HG02981 (cell line): ENCODE measurements around the gene DIS3L2.
A peak's percentile ranks its signal among the peaks of the same experiment; 100 is the strongest.
"Not testable (repeated sequence)": the region's sequence is repeated elsewhere in the genome, so short reads cannot be mapped to it uniquely, and the experiment has no call there.

Experiments used
- ATAC-seq: cut with Tn5 transposase; IDR thresholded peaks from one replicate; pipeline ENCODE4 v1.9.1; 2021; ENCODE audit warnings: mild to moderate bottlenecking, moderate library complexity; ENCODE audit not compliant: unreplicated experiment

Gene DIS3L2

DNA sequence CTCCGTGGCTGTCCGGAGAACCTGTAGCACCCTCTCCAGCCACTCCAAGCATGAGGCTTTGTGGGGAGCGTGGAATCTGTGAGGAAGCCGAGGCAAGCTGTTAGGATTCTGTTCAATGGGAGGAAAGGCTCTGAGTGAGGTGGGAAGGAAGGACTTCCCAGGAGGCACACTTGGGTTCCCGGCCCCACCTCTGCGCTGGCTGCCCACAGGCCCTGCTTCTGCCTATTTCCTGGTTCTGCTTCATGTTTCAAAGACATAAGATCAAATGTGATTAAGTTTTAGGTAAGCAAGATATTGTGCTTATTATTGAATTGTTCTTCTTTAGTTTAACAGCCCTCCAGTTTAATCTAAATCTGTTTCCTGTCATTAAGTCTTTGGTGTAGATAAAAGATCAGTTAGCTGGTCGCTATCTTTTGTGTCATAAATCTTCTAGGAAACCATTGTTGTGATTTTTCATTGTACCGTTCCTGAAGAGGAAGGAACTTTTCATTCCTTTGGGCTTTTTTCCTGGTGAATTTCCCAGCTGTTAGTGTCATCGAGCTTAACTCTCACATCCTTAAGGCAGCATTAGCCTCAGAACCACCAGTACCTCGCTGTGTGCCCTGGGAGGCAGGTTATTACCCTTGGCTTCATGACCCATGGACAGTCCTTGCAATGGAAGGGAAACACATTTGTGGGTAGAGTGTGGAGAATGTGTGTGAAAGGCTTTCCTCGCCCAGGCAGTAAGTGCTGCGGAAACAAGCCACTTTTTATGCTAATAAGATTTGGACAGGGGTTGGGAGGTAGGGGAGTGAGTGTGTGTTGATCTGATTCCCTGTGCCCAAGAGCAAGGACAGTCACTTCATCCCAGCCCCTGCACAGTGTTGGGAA lies 355.2 kb downstream of the DIS3L2 start:
- no peak for ATAC-seq

DNA sequence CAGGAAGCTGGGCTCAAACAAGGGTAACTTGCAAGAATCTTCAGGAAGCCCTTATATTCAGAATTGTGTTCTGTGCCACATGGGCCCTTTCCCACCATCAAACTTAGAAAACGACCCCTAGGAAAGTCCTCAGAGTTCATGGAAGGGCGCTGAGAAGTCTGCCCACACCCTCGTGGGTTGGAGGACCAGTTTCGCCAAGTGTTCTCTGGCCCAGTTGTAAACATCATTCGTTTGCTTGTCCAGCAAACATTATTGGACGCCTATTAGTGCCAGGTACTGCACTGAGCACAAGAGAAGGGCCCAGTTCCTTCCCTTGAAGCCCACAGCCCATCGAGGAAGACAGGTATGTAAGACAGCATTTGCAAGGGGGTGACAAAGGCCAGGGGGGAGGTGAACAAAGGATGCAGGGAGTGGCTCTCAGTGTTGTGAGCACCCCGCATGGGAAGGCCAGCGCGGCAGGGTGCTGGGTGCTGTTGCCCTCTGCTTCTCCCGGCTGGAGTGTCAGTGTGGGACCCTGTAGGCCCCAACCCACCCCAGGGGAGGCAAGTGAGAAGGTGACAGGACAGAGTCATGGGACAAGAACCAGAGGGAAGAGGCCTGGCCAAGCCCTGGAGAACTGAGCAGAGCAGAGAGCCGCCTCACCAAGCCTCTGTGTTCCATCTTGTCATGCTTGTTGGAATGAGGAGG lies 356.8 kb downstream of the DIS3L2 start:
- ATAC-seq = no peak

DNA sequence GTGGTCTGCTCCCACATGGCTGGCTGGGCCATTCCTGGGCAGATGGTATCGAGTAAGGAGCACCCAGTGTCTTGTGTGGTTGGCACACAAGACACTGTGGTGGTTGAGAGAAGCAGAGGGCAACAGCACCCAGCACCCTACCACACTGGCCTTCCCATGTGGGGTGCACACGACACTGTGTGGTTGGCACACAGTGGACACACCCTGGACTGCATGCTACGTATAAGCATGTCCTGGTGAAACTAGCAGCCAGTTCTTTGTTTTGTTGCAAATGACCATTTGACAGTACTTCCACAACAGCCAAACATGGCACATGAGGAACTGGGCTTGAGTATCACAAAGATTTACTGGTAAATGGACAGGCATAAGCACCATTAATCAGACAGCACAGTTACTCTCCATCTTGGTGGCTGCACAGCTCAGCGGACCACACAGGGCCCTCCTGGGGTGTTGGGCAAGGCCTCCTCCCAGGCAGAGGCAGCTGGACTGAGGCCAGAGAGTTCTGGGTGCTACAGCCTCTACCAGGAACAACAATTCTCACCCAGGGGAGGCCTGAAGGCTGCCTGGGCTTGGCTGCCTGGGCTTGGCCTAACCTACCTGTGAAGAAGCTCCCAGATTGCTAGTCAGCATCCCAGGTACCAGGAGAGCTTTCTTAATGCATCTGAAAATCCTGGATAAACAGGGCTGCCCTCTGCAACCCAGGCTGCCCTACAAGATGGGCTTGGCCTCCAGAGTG lies 357.7 kb downstream of the DIS3L2 start:
- ATAC-seq = no peak

DNA sequence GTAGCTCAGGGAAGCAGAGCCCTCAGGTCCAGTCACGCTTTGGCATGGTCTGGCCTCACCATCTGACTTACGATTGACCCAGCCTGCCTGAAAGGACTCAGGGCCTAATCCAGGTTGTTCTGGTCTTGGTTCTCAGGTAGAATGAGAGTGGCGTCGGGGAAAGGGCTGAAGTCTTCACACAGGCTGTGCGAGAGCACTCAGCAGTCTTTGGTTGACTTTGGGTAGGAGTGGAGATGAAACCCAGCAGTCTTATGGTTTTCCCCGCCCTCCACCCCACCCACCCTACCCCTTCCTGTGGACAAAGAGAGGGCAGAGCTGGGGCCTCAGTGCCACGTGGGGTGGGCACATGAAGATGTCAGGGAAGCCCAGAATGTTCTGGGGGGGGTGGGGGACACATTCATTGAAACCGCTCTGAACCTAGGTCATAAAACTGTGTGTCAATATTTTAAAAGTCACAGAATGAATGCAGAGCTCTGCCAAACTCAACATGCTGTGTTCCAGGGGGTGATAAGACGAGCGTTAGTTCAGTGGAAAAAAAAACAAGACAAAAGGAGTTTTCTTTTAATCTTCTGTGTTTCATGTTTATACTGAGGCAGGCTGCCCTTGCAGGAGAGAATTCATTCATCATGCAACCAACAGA lies 358.4 kb downstream of the DIS3L2 start:
- no peak for ATAC-seq

DNA sequence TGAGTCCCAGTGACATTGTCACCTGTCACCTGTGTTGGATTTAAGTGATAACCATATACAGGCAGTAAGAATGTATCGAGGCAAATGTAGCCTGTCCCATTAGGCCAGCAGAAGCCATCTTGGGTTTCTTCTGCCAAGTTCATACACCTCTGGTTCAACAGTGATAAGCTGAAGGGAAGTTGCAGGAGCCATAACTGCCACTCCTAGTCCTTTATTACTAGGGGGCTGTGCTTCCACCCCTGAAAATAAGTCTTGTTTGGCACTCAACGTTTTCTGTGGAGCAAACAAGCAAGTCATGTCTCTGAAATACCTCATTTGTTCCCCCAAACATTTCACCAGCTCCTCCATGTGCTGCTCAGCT lies 358.9 kb downstream of the DIS3L2 start:
- no peak for ATAC-seq

DNA sequence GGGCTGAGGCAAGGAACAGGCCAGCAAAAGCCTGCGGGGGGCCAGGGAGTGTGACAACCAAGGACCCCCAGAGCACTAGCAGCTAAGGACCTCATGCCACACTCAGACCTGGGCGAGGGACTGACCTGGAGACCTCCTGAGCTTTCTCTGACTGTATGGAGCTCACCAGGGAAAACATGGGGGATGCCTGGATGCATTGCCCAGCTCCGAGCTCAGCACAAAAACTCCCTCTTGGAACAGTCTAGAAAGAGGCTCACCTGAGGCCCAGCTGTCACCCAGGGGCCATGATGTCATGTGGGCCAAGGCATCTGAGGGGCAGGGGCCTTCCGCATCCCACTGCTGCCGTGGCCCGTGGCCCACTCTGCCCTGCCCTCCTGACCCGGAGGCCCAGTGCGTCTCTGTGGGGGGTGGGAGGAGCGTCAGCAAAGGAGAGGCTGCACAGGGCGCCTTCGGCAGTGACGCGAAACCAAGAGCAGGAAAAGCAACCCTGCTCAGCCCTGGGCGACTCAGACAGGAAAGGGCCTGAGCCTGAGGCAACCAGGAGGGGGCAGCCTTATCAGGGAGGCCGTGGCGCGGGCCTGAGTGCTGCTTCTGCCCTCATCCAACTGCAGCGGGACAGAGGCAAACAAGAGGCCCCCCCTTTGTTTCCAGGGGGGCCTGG lies 359.8 kb downstream of the DIS3L2 start:
- no peak for ATAC-seq

DNA sequence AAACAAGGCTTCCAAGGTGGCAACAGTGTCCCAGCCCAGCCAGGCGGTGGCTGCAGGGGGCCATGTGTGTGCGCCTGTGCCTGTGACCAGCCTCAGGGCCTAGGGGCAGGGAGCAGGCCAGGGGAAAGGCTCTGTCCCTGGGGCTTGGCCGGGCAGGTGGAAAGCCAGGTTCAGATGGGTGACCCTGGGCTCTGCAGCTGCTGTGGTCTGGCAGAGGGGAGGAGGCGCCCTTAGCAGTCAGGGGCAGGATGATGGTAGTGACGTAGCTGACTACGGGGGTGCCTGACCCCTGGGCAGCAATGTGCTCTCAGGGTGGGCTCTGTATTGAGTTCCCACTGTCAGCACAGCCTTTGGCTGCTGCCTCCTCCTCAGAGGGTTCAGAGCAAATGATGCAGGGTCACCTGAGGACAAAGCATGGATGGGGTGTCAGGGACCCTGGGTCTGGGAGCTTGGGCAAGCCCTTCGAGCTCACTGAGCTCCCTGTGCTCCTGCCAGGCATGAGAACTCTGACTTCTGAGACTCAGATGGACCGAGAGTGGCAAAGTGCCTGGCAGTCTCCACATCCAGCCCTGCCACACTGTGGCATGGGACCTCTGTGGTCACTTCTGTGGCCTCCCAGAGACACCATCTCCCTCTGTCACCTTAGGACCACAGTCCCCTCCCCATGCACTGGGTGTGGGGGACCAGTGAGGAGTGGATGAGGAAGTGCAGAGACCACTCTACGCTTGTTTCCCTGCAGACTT lies 360.5 kb downstream of the DIS3L2 start:
- ATAC-seq = no peak

DNA sequence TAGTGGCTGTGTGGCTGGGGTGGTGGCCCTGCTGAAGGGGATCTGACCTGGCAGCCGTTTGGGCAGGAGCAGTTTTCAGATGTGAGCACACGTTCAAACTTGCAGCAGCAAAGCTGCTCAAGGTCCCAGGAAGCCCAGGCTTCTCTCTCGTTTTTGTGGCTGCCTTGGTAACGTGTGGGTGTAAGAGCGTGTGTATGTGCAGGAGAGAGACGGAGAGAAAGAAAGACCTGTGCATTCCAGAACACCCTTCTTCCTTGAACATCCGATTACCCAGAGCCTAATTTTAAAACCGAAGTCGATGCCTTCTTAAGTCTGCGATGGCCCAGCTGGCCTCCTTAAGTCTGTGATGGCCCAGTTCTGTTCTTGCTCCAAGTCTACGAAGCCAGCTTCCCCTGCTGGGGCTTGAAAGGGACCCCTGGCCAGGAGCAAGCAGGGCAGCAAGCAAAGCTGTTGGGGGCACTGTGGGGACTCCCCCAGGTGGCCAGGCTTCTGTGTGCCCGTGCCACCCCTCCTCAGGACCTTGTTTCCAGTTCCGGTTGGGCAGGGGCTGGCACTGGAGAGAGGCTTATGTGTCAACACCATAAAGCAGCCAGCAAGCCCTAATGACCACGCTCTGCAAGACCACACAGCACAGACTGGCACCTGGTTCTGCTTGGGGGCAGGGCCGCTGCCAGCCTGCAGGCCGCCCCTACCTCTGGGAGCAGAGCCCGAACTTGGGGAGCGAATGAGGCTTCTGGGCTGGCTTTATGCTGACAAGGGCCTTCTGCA lies 361.2 kb downstream of the DIS3L2 start:
- ATAC-seq = no peak

DNA sequence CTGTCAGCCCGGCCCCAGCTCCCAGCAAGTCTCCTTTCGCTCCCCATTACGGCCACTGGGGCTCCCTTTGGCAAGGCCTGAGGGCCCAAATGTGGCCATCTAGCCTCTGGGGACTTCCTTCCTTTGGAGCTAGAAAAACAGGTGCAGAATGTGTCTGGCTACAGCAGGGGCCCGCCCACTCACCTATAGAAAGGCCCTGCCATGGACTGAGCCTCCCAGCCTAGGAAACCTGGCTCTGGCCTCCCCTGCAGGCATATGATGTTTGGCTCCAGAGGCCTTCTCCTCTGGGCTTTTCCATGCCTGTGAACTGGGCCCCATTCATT lies 361.8 kb downstream of the DIS3L2 start:
- no peak for ATAC-seq

DNA sequence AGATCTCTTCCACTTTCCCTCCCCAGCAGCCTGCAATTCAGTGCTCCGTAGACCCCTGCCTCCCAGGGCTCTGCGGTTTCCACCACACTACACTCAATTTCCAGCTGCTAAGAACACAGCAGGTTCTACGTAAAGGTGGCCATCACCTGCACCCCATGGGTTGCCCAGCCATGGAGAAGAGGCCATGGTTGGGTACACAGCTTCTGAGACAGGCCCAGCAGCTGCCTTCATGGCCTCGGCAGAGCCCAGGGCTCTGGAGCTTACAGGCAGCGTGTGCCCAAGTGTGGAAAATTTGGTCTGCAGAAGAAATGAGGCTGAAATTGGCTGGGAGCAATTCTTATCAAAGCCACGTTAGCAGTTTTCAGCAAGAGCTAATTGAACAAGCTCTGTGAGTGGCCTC lies 362.5 kb downstream of the DIS3L2 start:
- not testable (repeated sequence) for ATAC-seq

DNA sequence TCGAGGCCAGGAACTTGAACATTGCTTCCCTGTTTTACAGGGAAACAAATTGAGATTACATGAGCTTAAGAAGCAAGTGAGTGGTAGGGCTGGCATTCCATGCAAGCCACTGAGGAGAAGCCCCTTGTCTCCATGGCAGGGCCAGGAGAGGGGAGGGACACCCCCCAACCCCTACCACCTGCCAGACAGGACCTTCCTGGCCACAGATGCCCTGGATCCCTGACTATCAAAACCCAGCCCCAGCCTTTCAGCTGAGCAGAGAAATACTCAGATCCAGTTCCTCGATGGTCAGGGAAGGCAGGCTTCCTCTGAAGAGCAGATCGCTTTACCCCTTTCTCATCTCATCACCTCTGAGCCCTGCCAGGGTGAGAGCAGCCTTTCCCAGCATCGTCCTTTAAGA lies 363.3 kb downstream of the DIS3L2 start:
- no peak for ATAC-seq

DNA sequence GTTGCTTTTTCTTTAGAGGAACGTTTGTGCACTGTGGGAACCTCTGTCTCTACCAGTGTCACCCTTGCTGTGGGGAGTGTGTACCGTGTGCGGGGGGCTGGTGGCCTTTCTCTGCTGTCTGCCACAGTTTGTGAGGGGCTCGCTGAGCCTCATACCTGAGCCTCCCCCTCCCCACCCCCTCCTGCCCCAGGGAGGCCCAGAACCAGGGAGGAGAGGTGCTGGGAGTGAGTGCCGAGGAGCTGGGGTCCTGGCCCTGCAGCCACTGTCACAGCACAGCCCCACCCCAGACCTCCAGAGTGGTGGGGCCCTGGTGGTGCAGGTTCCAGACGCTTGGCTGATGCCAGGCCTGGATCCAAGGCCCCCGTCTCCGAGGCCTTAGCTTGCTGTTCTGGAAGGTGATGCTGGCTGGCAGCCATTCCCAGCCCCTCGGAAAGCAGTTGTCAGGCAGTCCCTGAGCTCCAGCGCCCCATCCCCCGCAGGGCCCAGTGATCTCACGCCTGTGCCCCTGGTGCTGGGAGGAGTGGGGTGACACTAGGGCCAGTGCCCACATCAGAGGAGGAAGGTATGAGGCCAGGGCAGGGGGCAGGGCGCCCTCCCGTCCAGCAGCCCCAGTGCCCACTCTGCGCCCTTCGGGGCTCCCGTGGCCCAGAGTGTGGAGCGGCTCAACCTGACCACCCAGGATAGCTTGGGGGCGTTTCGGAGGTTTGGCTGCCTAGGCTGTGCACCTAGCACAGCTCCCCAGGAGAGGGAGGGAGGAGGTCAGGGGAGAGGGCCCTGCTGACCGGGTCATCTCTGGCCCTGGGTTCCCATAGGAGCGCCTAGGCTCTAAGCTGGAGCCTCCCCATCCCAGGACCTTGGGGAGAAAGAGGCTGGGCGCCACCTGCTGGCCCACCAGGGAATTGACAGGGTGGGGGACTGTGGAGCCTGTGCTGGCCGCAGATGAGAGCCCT lies 364.1 kb downstream of the DIS3L2 start:
- ATAC-seq = no peak

DNA sequence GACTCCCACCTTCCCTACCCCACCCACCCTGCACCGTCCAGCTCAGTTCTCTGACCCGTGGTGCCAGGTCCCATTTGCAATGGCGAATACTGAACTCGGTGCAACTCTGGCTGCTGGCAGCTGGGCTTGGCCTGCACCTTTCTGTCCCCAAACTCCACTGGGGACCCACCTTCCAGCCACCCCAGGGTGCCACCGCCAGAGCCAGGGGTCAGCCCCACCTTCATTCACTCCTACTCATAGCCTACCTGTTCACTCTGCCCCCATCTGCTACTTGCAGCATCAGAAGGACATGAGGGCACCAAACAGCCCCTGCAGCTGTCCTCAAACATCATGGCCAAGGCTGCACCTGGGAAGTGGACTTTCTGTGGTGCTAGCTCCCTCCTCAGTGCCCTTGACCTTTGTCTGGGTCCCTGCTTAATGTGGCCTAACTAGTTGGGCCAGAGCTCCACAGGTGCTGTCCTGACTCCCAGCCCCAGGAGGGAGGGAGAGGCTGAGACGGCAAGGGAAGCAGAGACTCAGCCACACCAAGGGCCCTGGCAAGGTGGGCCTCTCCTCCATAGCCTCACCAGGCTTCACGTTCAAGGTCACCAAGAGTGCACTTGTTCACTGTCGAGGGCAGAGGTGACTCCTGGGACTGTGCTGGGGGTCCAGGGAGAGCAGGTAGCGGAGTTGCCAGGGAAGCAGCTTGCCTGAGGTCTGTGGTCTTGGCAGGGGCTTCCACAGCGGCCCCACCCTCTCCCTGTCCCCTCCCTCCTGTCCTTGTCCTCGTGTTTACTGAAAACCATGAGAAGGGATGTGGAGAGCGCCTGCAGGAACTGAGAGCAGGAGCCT lies 365.0 kb downstream of the DIS3L2 start:
- ATAC-seq = not testable (repeated sequence)

DNA sequence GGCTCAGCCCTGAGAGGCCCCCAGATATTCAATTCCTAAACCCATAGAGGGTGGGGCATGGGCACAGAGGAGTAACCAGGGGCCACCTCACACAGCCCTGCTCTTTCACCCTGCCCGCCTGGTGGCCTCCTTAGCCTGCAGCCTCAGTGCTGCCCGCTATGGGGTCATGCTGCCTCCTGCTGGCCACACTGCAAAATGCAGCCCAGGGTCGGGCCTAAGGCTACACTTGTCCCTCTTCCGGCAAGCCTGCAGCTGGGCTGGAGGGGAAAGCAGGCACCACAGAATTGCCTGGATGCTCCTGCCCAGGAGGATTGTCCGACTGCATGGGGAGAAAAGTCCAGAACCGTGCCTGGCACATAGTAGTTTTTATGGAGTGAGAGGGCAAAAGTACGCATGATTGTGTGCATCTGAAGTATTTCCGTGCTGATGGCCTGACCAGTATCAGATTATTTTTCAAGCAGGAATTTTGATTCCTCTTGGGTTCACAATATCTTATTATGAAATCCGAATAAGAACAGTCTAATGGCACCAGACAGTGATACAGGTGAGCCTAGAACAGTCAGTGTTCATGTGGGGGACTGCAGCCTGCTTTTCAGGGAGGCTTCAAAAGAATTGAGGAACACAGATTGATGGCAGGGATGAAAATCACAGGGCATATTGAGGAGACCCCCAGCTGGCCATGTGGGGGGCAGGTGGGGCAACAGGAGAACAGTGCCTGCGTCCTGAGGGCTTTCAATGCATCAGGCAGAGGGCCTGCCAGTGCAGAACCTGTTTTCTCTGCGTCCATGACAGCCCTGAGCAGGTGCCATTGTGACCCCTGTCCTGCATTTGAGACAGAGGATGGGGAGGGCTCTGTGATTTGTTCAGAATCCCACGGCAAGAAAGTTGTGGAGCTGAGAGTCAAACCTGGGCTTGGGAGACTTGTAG lies 365.9 kb downstream of the DIS3L2 start:
- ATAC-seq = peak; percentile 71

DNA sequence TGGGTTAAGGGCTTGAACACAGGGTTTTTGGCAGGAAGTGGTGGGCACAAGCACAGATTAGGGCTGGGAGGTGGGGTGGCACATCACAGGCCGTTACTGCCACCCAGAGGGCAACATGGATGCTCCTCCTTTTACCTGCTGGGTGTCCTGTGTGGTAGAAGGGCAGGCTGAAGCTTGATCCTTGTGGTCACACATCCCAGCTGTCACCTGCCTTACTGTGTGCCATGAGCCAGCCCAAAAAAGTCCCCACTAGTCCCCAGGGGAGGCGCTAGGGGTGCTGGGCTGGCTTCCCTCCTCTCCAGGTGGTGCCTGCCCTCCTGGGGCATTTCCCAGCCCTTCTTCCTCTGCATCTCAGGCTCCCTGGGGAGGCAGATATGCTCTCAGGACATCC lies 366.5 kb downstream of the DIS3L2 start:
- no peak for ATAC-seq
